ENCODE data around the gene KIDINS220. TPM values are rescaled to one million over a fixed set of nuclear protein-coding genes. Genes with fewer than 3 reads are reported as not detected.

Gene KIDINS220
- total RNA-seq, 1 experiment from 2014 or later = 29.3 TPM

- Histone ChIP-seq H3K79me1 (ENCODE audit: insufficient read depth, low read depth, low read length, poor library complexity, severe bottlenecking) (no peaks in the 10 kb centered on the region), H2BK12ac (ENCODE audit: insufficient read length, low read depth, low read length) (no peak overlapping the region), H3K79me2 (ENCODE audit: insufficient read depth, low read length) (peaks cover 2% of the 10 kb centered on the region; the same call in 1 of the 2 replicates), H3K18ac (ENCODE audit: insufficient read length, low read depth, low read length) (no peak overlapping the region), H3K4me1 (ENCODE audit: insufficient read depth, low read length) (no peaks in the 10 kb centered on the region; the same call in 1 of the 2 replicates), H2BK20ac (ENCODE audit: low read depth, low read length, poor library complexity, severe bottlenecking) (no peak overlapping the region), H3K27me3 (ENCODE audit: insufficient read depth, low read length) (peaks cover 12% of the 10 kb centered on the region; the same call in 1 of the 2 replicates), H2BK5ac (ENCODE audit: insufficient read length, low read length) (no peak overlapping the region), H3K14ac (ENCODE audit: insufficient read depth, low read length) (no peak overlapping the region), H2BK15ac (ENCODE audit: low read depth, low read length) (no peak overlapping the region), H3T11ph (ENCODE audit: low read length) (no peak overlapping the region), H4K20me1 (ENCODE audit: control insufficient read depth, insufficient read depth, insufficient read length) (no peaks in the 10 kb centered on the region), H3K9ac (ENCODE audit: extremely low read depth, insufficient read length, low read length) (peak overlapping the region; percentile 36), H3K56ac (ENCODE audit: insufficient read length, low read depth, low read length) (no peak overlapping the region), H2BK120ac (ENCODE audit: low read depth, low read length, poor library complexity, severe bottlenecking) (no peak overlapping the region), H2AFZ (ENCODE audit: low read length) (no peak overlapping the region), H3K27ac (ENCODE audit: insufficient read length, low read depth, low read length) (no peak overlapping the region), H4K8ac (replicated peaks; ENCODE audit: insufficient read length, low read depth, low read length) (no peak overlapping the region), H4K5ac (ENCODE audit: insufficient read length, low read depth, low read length) (no peak overlapping the region), H3K23ac (ENCODE audit: insufficient read length, low read depth, low read length) (no peak overlapping the region), H3K4ac (ENCODE audit: low read depth, low read length) (no peak overlapping the region), H3K23me2 (ENCODE audit: insufficient read length, low read depth, low read length, poor library complexity, severe bottlenecking) (peaks cover 22% of the 10 kb centered on the region), H3K4me2 (ENCODE audit: insufficient read depth, insufficient read length, low read length) (peak overlapping the region; percentile 97), H4K91ac (ENCODE audit: insufficient read length, low read depth, low read length) (no peak overlapping the region), H2AK5ac (ENCODE audit: insufficient read length, low read length) (no peak overlapping the region), H3K9me3 (ENCODE audit: control insufficient read depth, low read depth, low read length) (no peaks in the 10 kb centered on the region)
- Mint-ChIP-seq H3K4me1 (peaks cover 32 to 43% of the 10 kb centered on the region in 2 experiments), H3K36me3 (ENCODE audit: insufficient read depth in 1 of 3, low read depth in 3 of 3) (peaks cover 5 to 20% (median 18%) of the 10 kb centered on the region in 3 experiments), H3K27ac (peak overlapping the region in 2 of 3 experiments; percentile 2 to 55; a peak in 2 of 7 replicates), H3K27me3 (ENCODE audit: low read depth) (peaks cover 13% of the 10 kb centered on the region), H3K4me3 (peak overlapping the region; percentile 97 to 98), H3K9me3 (peaks cover 0 to 7% of the 10 kb centered on the region in 2 experiments; a peak in 2 of 5 replicates)
- DNase-seq = no peak
- TF ChIP-seq CTCF (conservative IDR thresholded peaks at IDR 0.05) = no peak
- WGBS (ENCODE audit: extremely low coverage, insufficient read length, low lambda C conversion rate) = no CpG with 5 or more reads among the region's 30 CpGs
Measured at GRCh38 chr2:8682719-8683667, 154.4 kb downstream of the KIDINS220 start.
